Effector memory CD8-positive, alpha-beta T cell (primary cell): ENCODE results near the gene RASL10B.
"Not testable (repeated sequence)": the region's sequence is repeated elsewhere in the genome, so short reads cannot be mapped to it uniquely, and the experiment has no call there.

Experiments
- ATAC-seq: fragments of 150-1000 bp; cut with Tn5 transposase; replicated peaks from 2 replicates; pipeline ENCODE4 v1.10.0; 2021; ENCODE audit warnings: mild to moderate bottlenecking, moderate library complexity
- DNase-seq, 3 experiments: peaks; one replicate each; pipeline ENCODE4 v3.0.0; 2021
- H3K27ac Mint-ChIP-seq, 2 donors: one replicate each; pipeline ENCODE4 v1.8.0; 2022; ENCODE audit warnings: mild to moderate bottlenecking in 2 of 2, mixed read lengths in 2 of 2, moderate library complexity in 2 of 2
- H3K27me3 Mint-ChIP-seq, 2 donors: one replicate each; pipeline ENCODE4 v1.8.0; 2022; ENCODE audit warnings: mixed read lengths in 2 of 2
- H3K36me3 Mint-ChIP-seq: one replicate; pipeline ENCODE4 v1.8.0; 2022; ENCODE audit warnings: mild to moderate bottlenecking, moderate library complexity, mixed read lengths; ENCODE audit not compliant: insufficient read depth
- H3K4me1 Mint-ChIP-seq, 2 donors: one replicate each; pipeline ENCODE4 v1.8.0; 2022; ENCODE audit warnings: low read depth in 2 of 2, mixed read lengths in 2 of 2
- H3K4me3 Mint-ChIP-seq, 2 donors: one replicate each; pipeline ENCODE4 v1.8.0; 2022; ENCODE audit warnings: mild to moderate bottlenecking in 2 of 2, mixed read lengths in 2 of 2, moderate library complexity in 2 of 2
- H3K9me3 Mint-ChIP-seq, 2 donors: one replicate each; pipeline ENCODE4 v1.8.0; 2022; ENCODE audit warnings: mixed read lengths in 2 of 2

Gene RASL10B

GRCh38 chr17:35750526-35751395, 19.3 kb downstream of the RASL10B start:
- H3K4me1 Mint-ChIP-seq = peaks cover 3 to 10% of the 10 kb centered on the region in 2 donors
- peaks cover 50 to 76% of the 10 kb centered on the region in 2 donors for H3K27me3 Mint-ChIP-seq
- DNase-seq (no peak), ATAC-seq (no peak)
- H3K9me3 Mint-ChIP-seq = no peaks in the 10 kb centered on the region
- no peak overlapping the region for H3K27ac Mint-ChIP-seq
- no peaks in the 10 kb centered on the region for H3K36me3 Mint-ChIP-seq
- no peak overlapping the region for H3K4me3 Mint-ChIP-seq

- not testable (repeated sequence) for H3K9me3 Mint-ChIP-seq, DNase-seq, H3K27ac Mint-ChIP-seq, H3K36me3 Mint-ChIP-seq, ATAC-seq, H3K4me3 Mint-ChIP-seq
- peaks cover 50 to 68% of the 10 kb centered on the region in 2 donors for H3K27me3 Mint-ChIP-seq
- peaks cover 3 to 10% of the 10 kb centered on the region in 2 donors for H3K4me1 Mint-ChIP-seq
Observed at GRCh38 chr17:35751541-35751940, 20.1 kb downstream of the RASL10B start.

GRCh38 chr17:35752471-35752870, 21.0 kb downstream of the RASL10B start:
- Mint-ChIP-seq H3K27ac (no peak overlapping the region), H3K27me3 (peaks cover 50 to 62% of the 10 kb centered on the region in 2 donors), H3K9me3 (no peaks in the 10 kb centered on the region), H3K4me3 (no peak overlapping the region), H3K36me3 (no peaks in the 10 kb centered on the region), H3K4me1 (peaks cover 3 to 9% of the 10 kb centered on the region in 2 donors)
- ATAC-seq (no peak), DNase-seq (no peak)

GRCh38 chr17:35752945-35753764, 21.7 kb downstream of the RASL10B start, which contains the start of gene GAS2L2:
Gene GAS2L2 (minus strand): TSS chr17:35753239. CDS start chr17:35752850, 389 bp downstream.
- no peak within 1 kb of the TSS for H3K27ac Mint-ChIP-seq
- no peaks in the 10 kb centered on the region for H3K9me3 Mint-ChIP-seq
- DNase-seq (no peak), ATAC-seq (no peak)
- H3K27me3 Mint-ChIP-seq = peaks cover 50 to 55% of the 10 kb centered on the region in 2 donors
- no peaks in the 10 kb centered on the region for H3K36me3 Mint-ChIP-seq
- peaks cover 3 to 9% of the 10 kb centered on the region in 2 donors for H3K4me1 Mint-ChIP-seq
- no peak within 1 kb of the TSS for H3K4me3 Mint-ChIP-seq

- Mint-ChIP-seq H3K27me3 (peaks cover 13 to 14% of the 10 kb centered on the region in 2 donors), H3K4me3 (no peak overlapping the region), H3K36me3 (no peaks in the 10 kb centered on the region), H3K27ac (no peak overlapping the region), H3K4me1 (no peaks in the 10 kb centered on the region), H3K9me3 (no peaks in the 10 kb centered on the region)
- DNase-seq = no peak
- ATAC-seq = no peak
Observed at GRCh38 chr17:35757243-35757642, 25.8 kb downstream of the RASL10B start.

GRCh38 chr17:35760587-35760986, 29.1 kb downstream of the RASL10B start, which contains the start of gene C17orf50:
Gene C17orf50 (plus strand): TSS chr17:35760887. CDS start chr17:35760942, 55 bp downstream.
- peaks cover 2 to 11% of the 10 kb centered on the region in 2 donors for H3K4me1 Mint-ChIP-seq
- no peak for DNase-seq
- H3K9me3 Mint-ChIP-seq = no peaks in the 10 kb centered on the region
- no peaks in the 10 kb centered on the region for H3K36me3 Mint-ChIP-seq
- H3K27ac Mint-ChIP-seq = no peak within 1 kb of the TSS
- ATAC-seq = no peak
- no peaks in the 10 kb centered on the region for H3K27me3 Mint-ChIP-seq
- H3K4me3 Mint-ChIP-seq = no peak within 1 kb of the TSS

GRCh38 chr17:35761601-35762000, 30.2 kb downstream of the RASL10B start:
- no peaks in the 10 kb centered on the region for H3K36me3 Mint-ChIP-seq
- no peak overlapping the region for H3K27ac Mint-ChIP-seq
- H3K9me3 Mint-ChIP-seq = no peaks in the 10 kb centered on the region
- H3K4me1 Mint-ChIP-seq = peaks cover 2 to 11% of the 10 kb centered on the region in 2 donors
- DNase-seq (no peak), ATAC-seq (no peak)
- H3K4me3 Mint-ChIP-seq = no peak overlapping the region
- no peaks in the 10 kb centered on the region for H3K27me3 Mint-ChIP-seq

GRCh38 chr17:35763767-35764122, 32.3 kb downstream of the RASL10B start:
- Mint-ChIP-seq H3K4me1 (peaks cover 2 to 11% of the 10 kb centered on the region in 2 donors), H3K4me3 (peak overlapping the region; percentile 87 to 91), H3K27ac (no peak overlapping the region), H3K27me3 (peaks cover 0 to 10% of the 10 kb centered on the region in 2 donors), H3K9me3 (no peaks in the 10 kb centered on the region), H3K36me3 (no peaks in the 10 kb centered on the region)
- ATAC-seq (no peak), DNase-seq (no peak)

GRCh38 chr17:35764123-35764991, 32.9 kb downstream of the RASL10B start:
- Mint-ChIP-seq H3K27ac (peak overlapping the region in 1 of 2 donors; percentile 34), H3K4me1 (peaks cover 2 to 11% of the 10 kb centered on the region in 2 donors), H3K4me3 (peak overlapping the region; percentile 87 to 91), H3K9me3 (no peaks in the 10 kb centered on the region), H3K36me3 (no peaks in the 10 kb centered on the region), H3K27me3 (peaks cover 0 to 15% of the 10 kb centered on the region in 2 donors)
- DNase-seq (peak; percentile 79 to 86 (median 82)), ATAC-seq (peak; percentile 87)

GRCh38 chr17:35765086-35765710, 33.8 kb downstream of the RASL10B start:
- ATAC-seq (no peak), DNase-seq (no peak)
- Mint-ChIP-seq H3K27me3 (peaks cover 0 to 19% of the 10 kb centered on the region in 2 donors), H3K9me3 (no peaks in the 10 kb centered on the region), H3K4me3 (peak overlapping the region; percentile 87 to 91), H3K36me3 (no peaks in the 10 kb centered on the region), H3K27ac (no peak overlapping the region), H3K4me1 (peaks cover 2 to 11% of the 10 kb centered on the region in 2 donors)

- H3K9me3 Mint-ChIP-seq = no peaks in the 10 kb centered on the region
- H3K27me3 Mint-ChIP-seq = peaks cover 0 to 19% of the 10 kb centered on the region in 2 donors
- H3K27ac Mint-ChIP-seq = no peak overlapping the region
- ATAC-seq (no peak), DNase-seq (no peak)
- H3K36me3 Mint-ChIP-seq = no peaks in the 10 kb centered on the region
- peaks cover 2 to 11% of the 10 kb centered on the region in 2 donors for H3K4me1 Mint-ChIP-seq
- H3K4me3 Mint-ChIP-seq = peak overlapping the region in 1 of 2 donors; percentile 87
Observed at GRCh38 chr17:35765756-35766488, 34.5 kb downstream of the RASL10B start.

GRCh38 chr17:35766489-35766877, 35.0 kb downstream of the RASL10B start:
- Mint-ChIP-seq H3K4me1 (peaks cover 2 to 11% of the 10 kb centered on the region in 2 donors), H3K36me3 (no peaks in the 10 kb centered on the region), H3K9me3 (no peaks in the 10 kb centered on the region), H3K27ac (no peak overlapping the region), H3K27me3 (peaks cover 0 to 19% of the 10 kb centered on the region in 2 donors), H3K4me3 (no peak overlapping the region)
- ATAC-seq (no peak), DNase-seq (no peak)
